ENCODE data around the gene BTBD9. TPM values are rescaled to one million over a fixed set of nuclear protein-coding genes. Genes with fewer than 3 reads are reported as not detected.

The BTBD9 gene
- polyA plus RNA-seq, 2 of the 4 experiments (the other 2 are of a cell fraction), result 2.3 to 4.6 TPM

- TF ChIP-seq MAX (IDR thresholded peaks at IDR 0.05) (no peak), ZNF302 (CRISPR knock-in tag; IDR thresholded peaks at IDR 0.05) (no peak), EP300 (IDR thresholded peaks at IDR 0.05) (no peak), BCL3 (IDR thresholded peaks at IDR 0.05) (no peak), HOXB5 (CRISPR knock-in tag; IDR thresholded peaks at IDR 0.05) (no peak), CBX2 (IDR thresholded peaks at IDR 0.05; ENCODE audit: borderline replicate concordance, low read depth) (no peak)
These were observed 403.1 kb downstream of the BTBD9 start (continued) for GRCh38 chr6:38236631-38237030.

GRCh38 chr6:38234934-38235682 lies 404.6 kb downstream of the BTBD9 start:
- DNase-seq (ENCODE audit: low read depth in 1 of 2, low spot score in 1 of 2) (no peak), FAIRE-seq (no peak), ATAC-seq (no peak)
- ChIA-PET CTCF (interaction anchor here (1.0 to 1.1 kb wide), 2 partner anchors 57 to 259 kb away, joined by 3 to 5 read pairs; no protein-coding TSS in a partner anchor), POLR2A (no interaction called here)
- TF ChIP-seq NR3C1 (IDR thresholded peaks at IDR 0.05), result no peak
- no peak for TF ChIP-seq HDAC2 (IDR thresholded peaks at IDR 0.05)
- TF ChIP-seq MAX (IDR thresholded peaks at IDR 0.05), result no peak
- TF ChIP-seq ZC3H11A (IDR thresholded peaks at IDR 0.05), result no peak
- TF ChIP-seq KDM1A (IDR thresholded peaks at IDR 0.05; ENCODE audit: low read depth), result no peak
- TF ChIP-seq POLR2A (IDR thresholded peaks at IDR 0.05; ENCODE audit: low read length), result no peak
- no peak for TF ChIP-seq SREBF2 (IDR thresholded peaks at IDR 0.05)
- no peak for TF ChIP-seq MAFK (IDR thresholded peaks at IDR 0.05; ENCODE audit: partially characterized antibody)
- TF ChIP-seq JUNB (IDR thresholded peaks at IDR 0.05), result no peak
- TF ChIP-seq FOSL2 (IDR thresholded peaks at IDR 0.05), result no peak
- TF ChIP-seq FOSL2 (CRISPR knock-in tag; IDR thresholded peaks at IDR 0.05), result no peak
- TF ChIP-seq BHLHE40 (IDR thresholded peaks at IDR 0.05; ENCODE audit: low read depth, low read length), result no peak
- no peak for TF ChIP-seq FOXS1 (CRISPR knock-in tag; IDR thresholded peaks at IDR 0.05)
- no peak for TF ChIP-seq E2F6 (IDR thresholded peaks at IDR 0.05; ENCODE audit: borderline replicate concordance, low read depth)
- TF ChIP-seq ZNF302 (CRISPR knock-in tag; IDR thresholded peaks at IDR 0.05), result no peak
- TF ChIP-seq ATOH8 (CRISPR knock-in tag; IDR thresholded peaks at IDR 0.05; ENCODE audit: low read depth), result no peak
- no peak for TF ChIP-seq RCOR1 (IDR thresholded peaks at IDR 0.05; ENCODE audit: low read depth, low read length)
- no peak for TF ChIP-seq ELK1 (IDR thresholded peaks at IDR 0.05; ENCODE audit: low read depth, low read length)
- no peak for TF ChIP-seq REST (IDR thresholded peaks at IDR 0.05)
- TF ChIP-seq CHD2 (IDR thresholded peaks at IDR 0.05; ENCODE audit: low read length, partially characterized antibody), result no peak
- no peak for TF ChIP-seq KDM5A (IDR thresholded peaks at IDR 0.05)
- Histone ChIP-seq H3K4me1 (peaks cover 14% of the 10 kb centered on the region), H3K4me3 (no peak overlapping the region), H3K4me2 (no peak overlapping the region), H3K9me3 (no peaks in the 10 kb centered on the region), H3K27ac (no peak overlapping the region)
- WGBS (ENCODE audit: missing lambda C conversion rate), result 66% methylated on average over 4 of the region's 4 CpGs

Measured in A549 (cell line).